Upper lobe of left lung (tissue), 4 donors: ENCODE results near the gene AFTPH.

Experiments
- POLR2A ChIP-seq, 4 donors: fragments of 450-650 bp; IDR thresholded peaks; one replicate each; pipeline ENCODE4 v1.5.1; 2016 to 2017; ENCODE audit warnings: antibody characterized with exemption in 4 of 4, mild to moderate bottlenecking in 2 of 4
- TF ChIP-seq, protein P1 (sequence below), 6 experiments: fragments of 450-650 bp in 4 of 6; fragments of 200-600 bp in 2 of 6; sonication (generic) in 2 of 6; IDR thresholded peaks; one replicate each; pipeline ENCODE4 v1.5.1; 2016 to 2019; ENCODE audit warnings: antibody characterized with exemption in 6 of 6

DNA sequence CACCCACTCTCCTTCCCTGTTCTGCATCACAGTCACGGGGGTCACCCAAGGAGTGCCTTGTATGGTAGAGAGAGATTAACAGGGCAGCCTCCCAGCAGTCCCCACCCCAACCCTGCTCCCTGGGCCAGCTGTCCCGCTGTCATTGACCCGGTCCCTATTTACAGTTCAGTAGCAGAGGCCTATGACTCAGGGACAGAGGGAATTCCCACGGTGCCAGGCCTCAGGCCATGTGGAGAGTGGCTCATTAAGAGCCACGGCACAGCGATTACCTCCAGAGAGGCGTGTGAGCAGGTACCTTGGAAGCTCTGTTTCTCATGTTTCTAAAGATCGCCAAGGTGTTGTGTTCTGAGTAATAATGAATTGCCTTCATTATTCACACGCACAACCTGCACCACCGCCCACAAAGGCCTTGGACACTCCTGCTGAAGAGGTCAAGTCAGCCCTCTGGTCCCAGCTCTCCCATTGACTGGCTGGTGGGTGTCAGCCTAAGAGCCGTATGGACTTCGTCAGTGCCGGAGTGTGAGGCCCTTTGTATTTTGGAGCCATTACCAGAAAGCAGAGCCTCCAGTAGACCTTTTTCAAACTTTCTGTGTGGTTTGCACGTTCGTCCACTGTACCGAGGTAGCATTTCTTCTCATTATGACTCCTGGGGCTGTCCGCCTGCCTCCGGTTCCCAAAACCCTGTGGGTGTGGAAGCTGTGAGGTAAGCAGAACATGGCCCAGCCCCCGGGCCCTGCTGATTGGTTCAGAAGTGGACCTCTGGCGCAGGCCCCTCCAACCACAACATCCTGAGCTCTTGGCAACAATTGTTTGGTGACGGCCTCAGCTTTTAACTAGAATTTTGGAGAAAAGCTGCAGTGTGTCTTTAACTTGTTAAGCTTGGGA, 82.6 kb downstream of the AFTPH start:
- TF ChIP-seq, protein P1, sequence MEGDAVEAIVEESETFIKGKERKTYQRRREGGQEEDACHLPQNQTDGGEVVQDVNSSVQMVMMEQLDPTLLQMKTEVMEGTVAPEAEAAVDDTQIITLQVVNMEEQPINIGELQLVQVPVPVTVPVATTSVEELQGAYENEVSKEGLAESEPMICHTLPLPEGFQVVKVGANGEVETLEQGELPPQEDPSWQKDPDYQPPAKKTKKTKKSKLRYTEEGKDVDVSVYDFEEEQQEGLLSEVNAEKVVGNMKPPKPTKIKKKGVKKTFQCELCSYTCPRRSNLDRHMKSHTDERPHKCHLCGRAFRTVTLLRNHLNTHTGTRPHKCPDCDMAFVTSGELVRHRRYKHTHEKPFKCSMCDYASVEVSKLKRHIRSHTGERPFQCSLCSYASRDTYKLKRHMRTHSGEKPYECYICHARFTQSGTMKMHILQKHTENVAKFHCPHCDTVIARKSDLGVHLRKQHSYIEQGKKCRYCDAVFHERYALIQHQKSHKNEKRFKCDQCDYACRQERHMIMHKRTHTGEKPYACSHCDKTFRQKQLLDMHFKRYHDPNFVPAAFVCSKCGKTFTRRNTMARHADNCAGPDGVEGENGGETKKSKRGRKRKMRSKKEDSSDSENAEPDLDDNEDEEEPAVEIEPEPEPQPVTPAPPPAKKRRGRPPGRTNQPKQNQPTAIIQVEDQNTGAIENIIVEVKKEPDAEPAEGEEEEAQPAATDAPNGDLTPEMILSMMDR (IDR thresholded peaks at IDR 0.05) = no peak
- TF ChIP-seq POLR2A (IDR thresholded peaks at IDR 0.05) = peak in 1 of 4 donors; percentile 53
